GM10266 (cell line): ENCODE results near the gene SMYD3.

ENCODE experiments used
- DNase-seq: peaks from one replicate; pipeline ENCODE4 v3.0.0; 2012; ENCODE audit errors: extremely low spot score
- CTCF ChIP-seq: IDR thresholded peaks from 2 replicates; pipeline ENCODE4 v1.5.1; 2012; ENCODE audit warnings: mild to moderate bottlenecking, low read depth; ENCODE audit not compliant: control insufficient read depth, insufficient read depth; ENCODE audit errors: missing control alignments

Gene SMYD3

GRCh38 chr1:246091477-246091876, 415.6 kb downstream of the SMYD3 start:
- DNase-seq, result no peak
- no peak for TF ChIP-seq CTCF

GRCh38 chr1:246086191-246086590, 420.9 kb downstream of the SMYD3 start:
- no peak for TF ChIP-seq CTCF
- no peak for DNase-seq

- DNase-seq, result no peak
- TF ChIP-seq CTCF, result no peak
Measured at GRCh38 chr1:246083416-246083815, 423.7 kb downstream of the SMYD3 start.

GRCh38 chr1:246081856-246082668, 425.0 kb downstream of the SMYD3 start:
- no peak for DNase-seq
- TF ChIP-seq CTCF, result no peak

- TF ChIP-seq CTCF, result no peak
- DNase-seq, result no peak
Measured at GRCh38 chr1:246081138-246081702, 425.9 kb downstream of the SMYD3 start.

GRCh38 chr1:246080031-246080430, 427.0 kb downstream of the SMYD3 start:
- TF ChIP-seq CTCF, result no peak
- no peak for DNase-seq

GRCh38 chr1:246078888-246079252, 428.2 kb downstream of the SMYD3 start:
- TF ChIP-seq CTCF, result no peak
- no peak for DNase-seq
